ENCODE results near the gene ITIH1.

Gene ITIH1

DNA sequence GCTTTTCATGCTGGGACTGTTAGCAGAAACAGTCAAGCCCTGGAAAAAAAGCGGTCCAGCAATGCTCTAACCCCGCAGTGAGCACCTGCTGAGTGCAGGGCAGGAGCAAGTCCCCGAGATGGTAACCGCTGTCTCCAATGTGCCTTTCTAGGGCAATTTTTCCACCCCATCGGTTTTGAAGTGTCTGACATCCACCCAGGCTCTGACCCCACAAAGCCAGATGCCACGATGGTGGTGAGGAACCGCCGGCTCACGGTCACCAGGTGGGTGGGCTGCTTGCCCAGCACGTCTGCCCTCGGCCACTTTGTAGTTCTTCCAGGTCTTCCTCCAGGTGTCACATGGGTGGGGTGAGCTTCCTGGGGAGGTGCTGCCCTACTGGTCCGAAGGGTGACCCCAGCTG lies 14.0 kb downstream of the ITIH1 start:
- Histone ChIP-seq H3K36me3 (replicated peaks; ENCODE audit: insufficient read depth, low read length) (no peaks in the 10 kb centered on the region), H3F3A (ENCODE audit: insufficient read depth, low read length) (no peaks in the 10 kb centered on the region), H4K20me1 (ENCODE audit: insufficient read depth, low read length) (no peaks in the 10 kb centered on the region), H3K9ac (ENCODE audit: low read length) (no peak overlapping the region), H3K4me1 (ENCODE audit: low read length) (no peaks in the 10 kb centered on the region), H3K9me3 (replicated peaks; ENCODE audit: insufficient read depth, low read length) (no peaks in the 10 kb centered on the region), H2AFZ (ENCODE audit: low read length) (no peak overlapping the region), H3K4me3 (ENCODE audit: low read length) (no peak overlapping the region), H3K27me3 (replicated peaks; ENCODE audit: insufficient read depth, low read length) (no peaks in the 10 kb centered on the region), H3K4me2 (ENCODE audit: low read depth, low read length) (no peak overlapping the region), H3K79me2 (ENCODE audit: low read length) (no peaks in the 10 kb centered on the region), H3K9me2 (replicated peaks; ENCODE audit: insufficient read depth, low read length) (no peaks in the 10 kb centered on the region), H3K27ac (ENCODE audit: low read length) (no peak overlapping the region)
- TF ChIP-seq EZH2 (optimal IDR thresholded peaks at IDR 0.05; ENCODE audit: low read depth, low read length) (no peak), EZH2phosphoT487 (IDR thresholded peaks at IDR 0.05; ENCODE audit: low read length) (no peak), CTCF (IDR thresholded peaks at IDR 0.05; ENCODE audit: low read length) (no peak)
- DNase-seq: no peak

GRCh38 chr3:52791928-52792327 lies 14.5 kb downstream of the ITIH1 start:
- no peaks in the 10 kb centered on the region for H3K27me3 ChIP-seq (replicated peaks; ENCODE audit: insufficient read depth, low read length)
- no peaks in the 10 kb centered on the region for H3K9me2 ChIP-seq (replicated peaks; ENCODE audit: insufficient read depth, low read length)
- no peaks in the 10 kb centered on the region for H3K79me2 ChIP-seq (ENCODE audit: low read length)
- no peaks in the 10 kb centered on the region for H3K4me1 ChIP-seq (ENCODE audit: low read length)
- DNase-seq: no peak
- H3K36me3 ChIP-seq (replicated peaks; ENCODE audit: insufficient read depth, low read length): no peaks in the 10 kb centered on the region
- no peaks in the 10 kb centered on the region for H3F3A ChIP-seq (ENCODE audit: insufficient read depth, low read length)
- H3K27ac ChIP-seq (ENCODE audit: low read length): no peak overlapping the region
- H3K4me2 ChIP-seq (ENCODE audit: low read depth, low read length): no peak overlapping the region
- no peak overlapping the region for H2AFZ ChIP-seq (ENCODE audit: low read length)
- H4K20me1 ChIP-seq (ENCODE audit: insufficient read depth, low read length): no peaks in the 10 kb centered on the region
- H3K9ac ChIP-seq (ENCODE audit: low read length): no peak overlapping the region
- TF ChIP-seq EZH2phosphoT487 (IDR thresholded peaks at IDR 0.05; ENCODE audit: low read length) (no peak), EZH2 (optimal IDR thresholded peaks at IDR 0.05; ENCODE audit: low read depth, low read length) (no peak), CTCF (IDR thresholded peaks at IDR 0.05; ENCODE audit: low read length) (no peak)
- no peak overlapping the region for H3K4me3 ChIP-seq (ENCODE audit: low read length)
- no peaks in the 10 kb centered on the region for H3K9me3 ChIP-seq (replicated peaks; ENCODE audit: insufficient read depth, low read length)

DNA sequence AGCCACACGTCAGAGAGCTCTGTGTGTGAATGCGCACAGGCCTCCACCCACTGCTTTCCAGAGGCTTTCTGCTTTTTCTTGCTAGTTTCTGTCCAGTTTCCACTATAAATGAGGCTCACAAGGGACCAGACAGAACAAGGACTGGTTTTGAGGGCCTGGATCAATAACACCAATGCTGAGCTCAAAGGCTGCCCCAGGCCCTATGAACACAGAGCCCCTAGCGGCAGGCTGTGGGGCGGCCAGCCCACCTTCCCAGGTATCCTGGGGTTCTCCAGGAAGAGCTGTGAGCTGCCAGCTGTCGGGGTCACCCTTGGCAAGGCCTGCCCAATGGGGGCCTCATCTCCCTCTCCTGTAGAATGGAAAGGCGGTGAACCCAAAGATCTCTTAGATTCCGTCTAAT lies 15.0 kb downstream of the ITIH1 start:
- Histone ChIP-seq H3K4me3 (ENCODE audit: low read length) (no peak overlapping the region), H3K4me1 (ENCODE audit: low read length) (no peaks in the 10 kb centered on the region), H3F3A (ENCODE audit: insufficient read depth, low read length) (no peaks in the 10 kb centered on the region), H3K4me2 (ENCODE audit: low read depth, low read length) (no peak overlapping the region), H2AFZ (ENCODE audit: low read length) (no peak overlapping the region), H3K27ac (ENCODE audit: low read length) (no peak overlapping the region), H3K36me3 (replicated peaks; ENCODE audit: insufficient read depth, low read length) (no peaks in the 10 kb centered on the region), H3K27me3 (replicated peaks; ENCODE audit: insufficient read depth, low read length) (no peaks in the 10 kb centered on the region), H4K20me1 (ENCODE audit: insufficient read depth, low read length) (no peaks in the 10 kb centered on the region), H3K9me2 (replicated peaks; ENCODE audit: insufficient read depth, low read length) (no peaks in the 10 kb centered on the region), H3K9me3 (replicated peaks; ENCODE audit: insufficient read depth, low read length) (no peaks in the 10 kb centered on the region), H3K79me2 (ENCODE audit: low read length) (no peaks in the 10 kb centered on the region), H3K9ac (ENCODE audit: low read length) (no peak overlapping the region)
- DNase-seq: no peak
- TF ChIP-seq EZH2phosphoT487 (IDR thresholded peaks at IDR 0.05; ENCODE audit: low read length): no peak
- TF ChIP-seq CTCF (IDR thresholded peaks at IDR 0.05; ENCODE audit: low read length): no peak
- TF ChIP-seq EZH2 (optimal IDR thresholded peaks at IDR 0.05; ENCODE audit: low read depth, low read length): no peak

Measured in MM.1S (cell line).